MG63 (cell line): ENCODE results near the gene SULT1C2. TPM values are rescaled to one million over a fixed set of nuclear protein-coding genes. Genes with fewer than 3 reads are reported as not detected.
"Not testable (repeated sequence)": the region's sequence is repeated elsewhere in the genome, so short reads cannot be mapped to it uniquely, and the experiment has no call there.

Source experiments
- DNase-seq: peaks from one replicate; pipeline ENCODE4 v3.0.0-alpha.2; 2020
- H3K27me3 ChIP-seq: fragments of 250-450 bp; sonication (Bioruptor Pico); 2 replicates; pipeline ENCODE4 v1.5.1; 2020; ENCODE audit warnings: mild to moderate bottlenecking, moderate library complexity
- H3K36me3 ChIP-seq: fragments of 250-450 bp; sonication (Bioruptor Pico); 2 replicates; pipeline ENCODE4 v1.5.1; 2020; ENCODE audit warnings: mild to moderate bottlenecking, moderate library complexity
- H3K4me3 ChIP-seq: fragments of 250-450 bp; sonication (Bioruptor Pico); 2 replicates; pipeline ENCODE4 v1.5.1; 2020; ENCODE audit warnings: mild to moderate bottlenecking, moderate library complexity
- H3K9me3 ChIP-seq: fragments of 250-450 bp; sonication (Bioruptor Pico); 2 replicates; pipeline ENCODE4 v1.5.1; 2020; ENCODE audit warnings: mild to moderate bottlenecking, moderate library complexity
- total RNA-seq: library from RNA; depleted of rRNA; stranded (reverse); fragments of >200 nt; shearing (Covaris generic); gene quantifications from 2 replicates; pipeline ENCODE4 v1.2.3, GENCODE V29; 2014; ENCODE audit warnings: low replicate concordance; rRNA removed

The SULT1C2 gene
- total RNA-seq, 1 experiment from 2014 or later = not detected

- H3K9me3 ChIP-seq = no peaks in the 10 kb centered on the region
- no peak overlapping the region for H3K4me3 ChIP-seq
- H3K36me3 ChIP-seq = no peaks in the 10 kb centered on the region
- no peak for DNase-seq
- H3K27me3 ChIP-seq = no peaks in the 10 kb centered on the region
Measured at GRCh38 chr2:108324531-108325255, 36.0 kb downstream of the SULT1C2 start.

GRCh38 chr2:108325756-108326155, 37.1 kb downstream of the SULT1C2 start:
- H3K9me3 ChIP-seq = no peaks in the 10 kb centered on the region
- no peaks in the 10 kb centered on the region for H3K36me3 ChIP-seq
- DNase-seq = no peak
- no peaks in the 10 kb centered on the region for H3K27me3 ChIP-seq
- no peak overlapping the region for H3K4me3 ChIP-seq

- no peaks in the 10 kb centered on the region for H3K9me3 ChIP-seq
- DNase-seq = no peak
- H3K4me3 ChIP-seq = no peak overlapping the region
- H3K36me3 ChIP-seq = no peaks in the 10 kb centered on the region
- no peaks in the 10 kb centered on the region for H3K27me3 ChIP-seq
Measured at GRCh38 chr2:108329771-108330170, 41.1 kb downstream of the SULT1C2 start.

GRCh38 chr2:108330979-108331378, 42.3 kb downstream of the SULT1C2 start:
- Histone ChIP-seq H3K27me3 (no peaks in the 10 kb centered on the region), H3K4me3 (no peak overlapping the region), H3K9me3 (no peaks in the 10 kb centered on the region), H3K36me3 (no peaks in the 10 kb centered on the region)
- DNase-seq = no peak

GRCh38 chr2:108345951-108346350, 57.3 kb downstream of the SULT1C2 start:
- Histone ChIP-seq H3K4me3 (no peak overlapping the region), H3K9me3 (peaks cover 3% of the 10 kb centered on the region; the same call in 1 of the 2 replicates), H3K36me3 (no peaks in the 10 kb centered on the region), H3K27me3 (peaks cover 4% of the 10 kb centered on the region; the same call in 1 of the 2 replicates)
- no peak for DNase-seq

GRCh38 chr2:108346827-108347226, 58.1 kb downstream of the SULT1C2 start:
- Histone ChIP-seq H3K9me3 (peaks cover 3% of the 10 kb centered on the region; the same call in 1 of the 2 replicates), H3K27me3 (peaks cover 4% of the 10 kb centered on the region; the same call in 1 of the 2 replicates), H3K36me3 (no peaks in the 10 kb centered on the region), H3K4me3 (no peak overlapping the region)
- no peak for DNase-seq

- Histone ChIP-seq H3K27me3 (peaks cover 4% of the 10 kb centered on the region; the same call in 1 of the 2 replicates), H3K9me3 (peaks cover under 1% of the 10 kb centered on the region; the same call in 1 of the 2 replicates), H3K36me3 (no peaks in the 10 kb centered on the region), H3K4me3 (no peak overlapping the region)
- no peak for DNase-seq
Measured at GRCh38 chr2:108347786-108348185, 59.1 kb downstream of the SULT1C2 start.

GRCh38 chr2:108348816-108349570, 60.3 kb downstream of the SULT1C2 start:
- Histone ChIP-seq H3K9me3 (no peaks in the 10 kb centered on the region), H3K4me3 (no peak overlapping the region), H3K27me3 (peaks cover 4% of the 10 kb centered on the region; the same call in 1 of the 2 replicates), H3K36me3 (no peaks in the 10 kb centered on the region)
- DNase-seq = no peak

GRCh38 chr2:108349571-108349928, 60.9 kb downstream of the SULT1C2 start:
- Histone ChIP-seq H3K36me3 (no peaks in the 10 kb centered on the region), H3K9me3 (no peaks in the 10 kb centered on the region), H3K27me3 (peaks cover 4% of the 10 kb centered on the region; the same call in 1 of the 2 replicates), H3K4me3 (no peak overlapping the region)
- no peak for DNase-seq

GRCh38 chr2:108351889-108352288, 63.2 kb downstream of the SULT1C2 start:
- DNase-seq = no peak
- Histone ChIP-seq H3K36me3 (no peaks in the 10 kb centered on the region), H3K27me3 (peaks cover 3% of the 10 kb centered on the region; the same call in 1 of the 2 replicates), H3K4me3 (no peak overlapping the region), H3K9me3 (no peaks in the 10 kb centered on the region)

- Histone ChIP-seq H3K27me3 (no peaks in the 10 kb centered on the region), H3K9me3 (peaks cover 2% of the 10 kb centered on the region; the same call in 1 of the 2 replicates), H3K36me3 (no peaks in the 10 kb centered on the region), H3K4me3 (no peak overlapping the region)
- DNase-seq = no peak
Measured at GRCh38 chr2:108354136-108354535, 65.4 kb downstream of the SULT1C2 start.

GRCh38 chr2:108355906-108356734, 67.4 kb downstream of the SULT1C2 start:
- no peak overlapping the region for H3K4me3 ChIP-seq
- H3K36me3 ChIP-seq = no peaks in the 10 kb centered on the region
- H3K27me3 ChIP-seq = no peaks in the 10 kb centered on the region
- peaks cover 2% of the 10 kb centered on the region; the same call in 1 of the 2 replicates for H3K9me3 ChIP-seq
- no peak for DNase-seq

GRCh38 chr2:108359336-108359735, 70.6 kb downstream of the SULT1C2 start:
- not testable (repeated sequence) for H3K27me3 ChIP-seq, H3K9me3 ChIP-seq, H3K4me3 ChIP-seq, H3K36me3 ChIP-seq, DNase-seq

Other genes with a start within 250 kb of the SULT1C2 start
- not detected in 2 replicates for gene SULT1C3, start 48.9 kb upstream of the SULT1C2 start, total RNA-seq
- not detected in 2 replicates for gene SULT1C4, start 89.1 kb downstream of the SULT1C2 start, total RNA-seq
- 4.0 and 6.0 TPM in 2 replicates for gene GCC2, start 160.3 kb downstream of the SULT1C2 start, total RNA-seq
- 42.1 and 49.2 TPM in 2 replicates for gene LIMS1, start 245.6 kb downstream of the SULT1C2 start, total RNA-seq